RWPE1 (cell line): ENCODE measurements around the gene NARS2.
"Not testable (repeated sequence)": the region's sequence is repeated elsewhere in the genome, so short reads cannot be mapped to it uniquely, and the experiment has no call there.

Experiments used
- CTCF ChIA-PET: fragments of 350-600 bp; sonication (Branson Sonifier 250); formaldehyde crosslinking; extraction: SDS; loops from one replicate; lab custom pipeline; 2021; lab: Yijun Ruan, JAX
- POLR2A ChIA-PET: fragments of 400-600 bp; formaldehyde crosslinking; extraction: SDS; loops from one replicate; lab custom pipeline; 2020; ENCODE audit warnings: antibody characterized with exemption; ENCODE audit not compliant: low non-redundant PET; lab: Yijun Ruan, JAX
- DNase-seq: peaks from one replicate; pipeline ENCODE4 v3.0.0; 2012; ENCODE audit warnings: low spot score
- H3K27ac ChIP-seq: fragments of 450-650 bp; 2 replicates; pipeline ENCODE4 v1.5.1; 2017
- CTCF ChIP-seq: fragments of 450-650 bp; conservative IDR thresholded peaks from 2 replicates; pipeline ENCODE4 v1.5.1; 2017; ENCODE audit warnings: low read depth, mild to moderate bottlenecking

Gene NARS2

GRCh38 chr11:78612721-78613377 is 38.2 kb upstream of the NARS2 start:
- H3K27ac ChIP-seq: no peak overlapping the region
- no peak for DNase-seq
- POLR2A ChIA-PET: no interaction called here
- CTCF ChIA-PET: no interaction called here
- no peak for TF ChIP-seq CTCF

- DNase-seq, CTCF ChIA-PET, H3K27ac ChIP-seq, POLR2A ChIA-PET: not testable (repeated sequence)
Measured at GRCh38 chr11:78609321-78609720, 34.7 kb upstream of the NARS2 start.

GRCh38 chr11:78607696-78608095 is 33.0 kb upstream of the NARS2 start:
- ChIA-PET POLR2A (no interaction called here), CTCF (no interaction called here)
- H3K27ac ChIP-seq: no peak overlapping the region
- TF ChIP-seq CTCF: no peak
- no peak for DNase-seq

- TF ChIP-seq CTCF: no peak
- H3K27ac ChIP-seq: no peak overlapping the region
- POLR2A ChIA-PET: no interaction called here
- CTCF ChIA-PET: interaction anchor here (0.9 kb wide), 1 partner anchor 39 kb away, joined by 3 read pairs; no protein-coding TSS in a partner anchor
- no peak for DNase-seq
Measured at GRCh38 chr11:78606667-78607066, 32.0 kb upstream of the NARS2 start.

GRCh38 chr11:78605296-78605695 is 30.6 kb upstream of the NARS2 start:
- no peak for TF ChIP-seq CTCF
- POLR2A ChIA-PET: no interaction called here
- no peak overlapping the region for H3K27ac ChIP-seq
- CTCF ChIA-PET: no interaction called here
- no peak for DNase-seq

- no peak for DNase-seq
Measured at GRCh38 chr11:78603792-78604191, 29.1 kb upstream of the NARS2 start.

GRCh38 chr11:78602771-78603170 is 28.1 kb upstream of the NARS2 start:
- H3K27ac ChIP-seq, CTCF ChIA-PET, POLR2A ChIA-PET, DNase-seq: not testable (repeated sequence)

More at GRCh38 chr11:78603792-78604191, 29.1 kb upstream of the NARS2 start:
- TF ChIP-seq CTCF: no peak
- ChIA-PET CTCF (no interaction called here), POLR2A (no interaction called here)
- no peak overlapping the region for H3K27ac ChIP-seq

- CTCF ChIA-PET, POLR2A ChIA-PET: not testable (repeated sequence)
Measured at GRCh38 chr11:78601066-78601465, 26.4 kb upstream of the NARS2 start.

GRCh38 chr11:78597579-78597978 is 22.9 kb upstream of the NARS2 start:
- H3K27ac ChIP-seq, POLR2A ChIA-PET, DNase-seq, CTCF ChIA-PET: not testable (repeated sequence)

More at GRCh38 chr11:78601066-78601465, 26.4 kb upstream of the NARS2 start:
- not testable (repeated sequence) for DNase-seq, H3K27ac ChIP-seq
